CD14-positive monocyte (primary cell): ENCODE measurements around the gene KRT222. TPM values are rescaled to one million over a fixed set of nuclear protein-coding genes. Genes with fewer than 3 reads are reported as not detected.

Experiments used
- DNase-seq, 3 donors: peaks; one replicate each; pipeline ENCODE4 v3.0.0-alpha.2; 2011 to 2022
- H2AFZ ChIP-seq: 2 replicates; pipeline ENCODE4 v1.6.0; 2012; ENCODE audit warnings: mild to moderate bottlenecking, low read depth, low read length, inconsistent platforms; ENCODE audit not compliant: insufficient read depth, poor library complexity, severe bottlenecking
- H3K27ac ChIP-seq, 2 donors: 1 replicate in 1 of 2; 2 replicates in 1 of 2; pipeline ENCODE4 v1.5.1; 2012 to 2013; ENCODE audit warnings: low read length in 2 of 2, control low read depth in 1 of 2, inconsistent platforms in 1 of 2, low read depth in 1 of 2, mild to moderate bottlenecking in 1 of 2
- H3K27me3 ChIP-seq, 2 donors: one replicate each; pipeline versions ENCODE4 v1.6.0 to v1.6.1; 2011 to 2013; ENCODE audit warnings: low read length in 2 of 2; ENCODE audit not compliant: control insufficient read depth in 2 of 2, insufficient read depth in 2 of 2
- H3K36me3 ChIP-seq, 2 donors: replicated peaks in 1 of 2; 1 replicate in 1 of 2; 2 replicates in 1 of 2; pipeline versions ENCODE4 v1.5.1 to v1.6.1; 2012 to 2013; ENCODE audit warnings: low read length in 2 of 2, control low read depth in 1 of 2, inconsistent platforms in 1 of 2, mild to moderate bottlenecking in 1 of 2; ENCODE audit not compliant: insufficient read depth in 2 of 2, control insufficient read depth in 1 of 2
- H3K4me1 ChIP-seq, 2 donors: 1 replicate in 1 of 2; 2 replicates in 1 of 2; pipeline versions ENCODE4 v1.5.1 to v1.6.1; 2012 to 2013; ENCODE audit warnings: low read length in 2 of 2, control low read depth in 1 of 2, inconsistent platforms in 1 of 2, mild to moderate bottlenecking in 1 of 2, moderate library complexity in 1 of 2; ENCODE audit not compliant: insufficient read depth in 2 of 2, control insufficient read depth in 1 of 2
- H3K4me2 ChIP-seq: replicated peaks from 2 replicates; pipeline ENCODE3; 2012; ENCODE audit warnings: low read length, moderate library complexity, mild to moderate bottlenecking; ENCODE audit not compliant: poor library complexity, severe bottlenecking; ENCODE audit errors: extremely low read depth
- H3K4me3 ChIP-seq, 3 experiments: fragments of 200-600 bp in 1 of 3; sonication (generic) in 1 of 3; replicated peaks in 1 of 3; 1 replicate in 2 of 3; 2 replicates in 1 of 3; pipeline ENCODE4 v1.5.1; 2011 to 2013; ENCODE audit warnings: low read length in 3 of 3, mild to moderate bottlenecking in 3 of 3, control low read depth in 2 of 3, low read depth in 2 of 3, inconsistent platforms in 1 of 3, moderate library complexity in 1 of 3
- H3K79me2 ChIP-seq: 2 replicates; pipeline ENCODE4 v1.6.0; 2012; ENCODE audit warnings: mild to moderate bottlenecking, control low read depth, inconsistent platforms, low read length, moderate library complexity; ENCODE audit not compliant: insufficient read depth
- H3K9ac ChIP-seq: 2 replicates; pipeline ENCODE4 v1.6.0; 2017; ENCODE audit warnings: low read length, mild to moderate bottlenecking; ENCODE audit not compliant: insufficient read depth, poor library complexity, severe bottlenecking
- H3K9me3 ChIP-seq, 2 donors: replicated peaks in 1 of 2; 1 replicate in 1 of 2; 2 replicates in 1 of 2; pipeline versions ENCODE4 v1.5.1 to v1.6.1; 2012 to 2013; ENCODE audit warnings: low read length in 2 of 2, control low read depth in 1 of 2; ENCODE audit not compliant: control insufficient read depth in 1 of 2, insufficient read depth in 1 of 2
- H4K20me1 ChIP-seq: 2 replicates; pipeline ENCODE4 v1.6.0; 2012; ENCODE audit warnings: mild to moderate bottlenecking, low read length, control low read depth, moderate library complexity; ENCODE audit not compliant: insufficient read depth
- H3K27ac Mint-ChIP-seq, 7 donors: one replicate each; pipeline ENCODE4 v1.8.0; 2020; ENCODE audit warnings: mild to moderate bottlenecking in 7 of 7, mixed read lengths in 7 of 7, moderate library complexity in 6 of 7, inconsistent platforms in 2 of 7
- H3K27me3 Mint-ChIP-seq, 3 donors: one replicate each; pipeline ENCODE4 v1.8.0; 2021 to 2022; ENCODE audit warnings: low read depth in 3 of 3, mild to moderate bottlenecking in 3 of 3, mixed read lengths in 3 of 3, moderate library complexity in 3 of 3, inconsistent platforms in 1 of 3
- H3K36me3 Mint-ChIP-seq, 2 donors: one replicate each; pipeline ENCODE4 v1.8.0; 2020; ENCODE audit warnings: mixed read lengths in 2 of 2, inconsistent platforms in 1 of 2, mild to moderate bottlenecking in 1 of 2
- H3K4me1 Mint-ChIP-seq: one replicate; pipeline ENCODE4 v1.8.0; 2020; ENCODE audit warnings: mild to moderate bottlenecking, mixed read lengths
- H3K4me3 Mint-ChIP-seq, 2 donors: one replicate each; pipeline ENCODE4 v1.8.0; 2020; ENCODE audit warnings: mild to moderate bottlenecking in 2 of 2, mixed read lengths in 2 of 2, moderate library complexity in 1 of 2
- H3K9me3 Mint-ChIP-seq, 7 donors: one replicate each; pipeline ENCODE4 v1.8.0; 2020 to 2022; ENCODE audit warnings: mixed read lengths in 7 of 7, mild to moderate bottlenecking in 6 of 7, moderate library complexity in 6 of 7, inconsistent platforms in 2 of 7
- WGBS: methylation state at CpG from one replicate; pipeline ENCODE4 v1.1.5; 2013; ENCODE audit warnings: missing lambda C conversion rate; ENCODE audit not compliant: insufficient coverage; 5-methylcytosine and 5-hydroxymethylcytosine counted together
- intact Hi-C, 2 donors: fragments of 100-400 bp; cut with micrococcal nuclease; formaldehyde crosslinking; loops; one replicate each; pipeline versions ENCODE4 v1.15.0 to v1.15.1; 2023
- polyA plus RNA-seq, 3 donors: library from polyadenylated mRNA; depleted of rRNA in 1 of 3; unstranded in 2 of 3; stranded (reverse) in 1 of 3; fragments of 300-500 nt in 2 of 3; fragments of >200 nt in 1 of 3; fragmentation: Illumina TruSeq in 2 of 3; gene quantifications; 1 replicate in 2 of 3; 2 replicates in 1 of 3; pipeline ENCODE4 v1.2.3, GENCODE V29; 2012 to 2021
- TF ChIP-seq, protein P1 (sequence below): fragments of 200-600 bp; IDR thresholded peaks from one replicate; pipeline ENCODE4 v1.8.0; 2022; ENCODE audit warnings: antibody characterized with exemption, mild to moderate bottlenecking

Gene KRT222
- polyA plus RNA-seq, 3 donors: not detected

DNA sequence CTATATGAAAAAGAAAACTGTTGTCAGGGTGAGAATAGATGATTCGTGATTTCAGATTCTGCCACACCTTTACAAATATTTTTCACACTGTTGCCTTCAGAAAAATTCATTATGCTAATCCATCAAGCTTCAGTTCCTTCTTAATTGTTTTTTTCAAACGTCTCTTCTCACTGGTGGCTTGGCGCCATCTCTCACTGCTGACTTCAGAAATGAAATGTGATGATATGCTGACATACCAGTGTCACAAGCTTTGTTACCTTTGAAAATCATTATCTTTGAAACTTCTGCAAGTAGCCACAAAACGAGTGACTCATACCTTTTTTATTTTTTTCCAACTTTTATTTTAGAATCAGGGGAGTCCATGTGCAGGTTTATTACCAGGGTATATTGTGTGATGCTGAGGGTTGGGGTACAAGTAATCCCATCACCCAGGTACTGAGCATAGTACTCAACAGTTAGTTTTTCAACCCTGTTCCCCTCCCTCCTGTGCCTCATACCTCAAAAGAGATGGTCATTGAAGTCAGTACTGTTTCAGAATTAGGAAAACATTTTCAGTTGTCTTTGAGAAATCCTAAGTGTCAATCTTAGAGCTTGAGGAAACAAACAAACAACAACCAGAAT is 14.0 kb upstream of the KRT222 start:
- no peaks in the 10 kb centered on the region for H3K36me3 Mint-ChIP-seq
- H3K4me2 ChIP-seq: no peak overlapping the region
- H3K9me3 ChIP-seq: no peaks in the 10 kb centered on the region
- intact Hi-C loops: no loop called here
- no peak overlapping the region for H3K4me3 ChIP-seq
- peaks cover 34 to 49% of the 10 kb centered on the region in 2 donors for H3K27me3 ChIP-seq
- H3K27ac Mint-ChIP-seq: peak overlapping the region in 1 of 7 donors; percentile 57
- no peaks in the 10 kb centered on the region for H3K79me2 ChIP-seq
- H3K27me3 Mint-ChIP-seq: peaks cover 26 to 52% (median 31%) of the 10 kb centered on the region in 3 donors
- WGBS: no CpG with 5 or more reads among the region's 4 CpGs
- H3K4me1 ChIP-seq: peaks cover 5% of the 10 kb centered on the region in 2 donors
- no peak for DNase-seq
- H3K9ac ChIP-seq: no peak overlapping the region
- no peak overlapping the region for H3K27ac ChIP-seq
- TF ChIP-seq, protein P1, sequence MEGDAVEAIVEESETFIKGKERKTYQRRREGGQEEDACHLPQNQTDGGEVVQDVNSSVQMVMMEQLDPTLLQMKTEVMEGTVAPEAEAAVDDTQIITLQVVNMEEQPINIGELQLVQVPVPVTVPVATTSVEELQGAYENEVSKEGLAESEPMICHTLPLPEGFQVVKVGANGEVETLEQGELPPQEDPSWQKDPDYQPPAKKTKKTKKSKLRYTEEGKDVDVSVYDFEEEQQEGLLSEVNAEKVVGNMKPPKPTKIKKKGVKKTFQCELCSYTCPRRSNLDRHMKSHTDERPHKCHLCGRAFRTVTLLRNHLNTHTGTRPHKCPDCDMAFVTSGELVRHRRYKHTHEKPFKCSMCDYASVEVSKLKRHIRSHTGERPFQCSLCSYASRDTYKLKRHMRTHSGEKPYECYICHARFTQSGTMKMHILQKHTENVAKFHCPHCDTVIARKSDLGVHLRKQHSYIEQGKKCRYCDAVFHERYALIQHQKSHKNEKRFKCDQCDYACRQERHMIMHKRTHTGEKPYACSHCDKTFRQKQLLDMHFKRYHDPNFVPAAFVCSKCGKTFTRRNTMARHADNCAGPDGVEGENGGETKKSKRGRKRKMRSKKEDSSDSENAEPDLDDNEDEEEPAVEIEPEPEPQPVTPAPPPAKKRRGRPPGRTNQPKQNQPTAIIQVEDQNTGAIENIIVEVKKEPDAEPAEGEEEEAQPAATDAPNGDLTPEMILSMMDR: no peak
- H3K4me3 Mint-ChIP-seq: peak overlapping the region in 1 of 2 donors; percentile 31
- H4K20me1 ChIP-seq: no peaks in the 10 kb centered on the region
- H3K36me3 ChIP-seq: no peaks in the 10 kb centered on the region
- H2AFZ ChIP-seq: no peak overlapping the region
- H3K9me3 Mint-ChIP-seq: peaks cover 0 to 3% (median 0%) of the 10 kb centered on the region in 7 donors
- H3K4me1 Mint-ChIP-seq: peaks cover 7% of the 10 kb centered on the region

DNA sequence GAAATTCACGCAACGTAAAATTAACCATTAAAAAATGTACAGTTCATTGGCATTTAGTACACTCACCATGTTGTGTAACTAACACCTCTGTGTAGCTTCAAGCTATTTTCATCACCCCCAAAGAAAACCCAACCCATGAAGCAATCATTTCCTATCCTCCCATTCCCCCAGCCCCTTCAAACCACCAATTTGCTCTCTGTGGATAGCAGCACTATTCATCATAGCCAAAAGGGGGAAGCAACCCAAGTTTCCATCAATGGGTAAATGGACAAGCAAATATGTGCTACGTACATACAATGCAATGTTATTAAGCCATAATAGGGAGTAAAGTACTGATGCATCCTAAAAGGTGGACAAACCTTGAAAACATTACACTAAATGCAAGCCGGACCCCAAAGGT is 10.9 kb upstream of the KRT222 start:
- no peak overlapping the region for H3K4me2 ChIP-seq
- 40% methylated on average over 1 of the region's 4 CpGs for WGBS
- H3K9ac ChIP-seq: no peak overlapping the region
- H3K27me3 ChIP-seq: peaks cover 42 to 59% of the 10 kb centered on the region in 2 donors
- no peak overlapping the region for H2AFZ ChIP-seq
- TF ChIP-seq, protein P1: no peak
- peaks cover 0 to 3% (median 0%) of the 10 kb centered on the region in 7 donors for H3K9me3 Mint-ChIP-seq
- no peaks in the 10 kb centered on the region for H3K79me2 ChIP-seq
- H3K4me1 Mint-ChIP-seq: peaks cover 7% of the 10 kb centered on the region
- no peak for DNase-seq
- no peaks in the 10 kb centered on the region for H4K20me1 ChIP-seq
- H3K36me3 Mint-ChIP-seq: no peaks in the 10 kb centered on the region
- H3K27me3 Mint-ChIP-seq: peaks cover 25 to 50% (median 34%) of the 10 kb centered on the region in 3 donors
- no peaks in the 10 kb centered on the region for H3K36me3 ChIP-seq
- H3K27ac ChIP-seq: no peak overlapping the region
- no peak overlapping the region for H3K4me3 Mint-ChIP-seq
- no peak overlapping the region for H3K27ac Mint-ChIP-seq
- H3K9me3 ChIP-seq: no peaks in the 10 kb centered on the region
- peaks cover 5% of the 10 kb centered on the region in 2 donors for H3K4me1 ChIP-seq
- H3K4me3 ChIP-seq: no peak overlapping the region
- intact Hi-C loops: no loop called here
